Amygdala (tissue), 56 donors: ENCODE results near the gene SLC39A11.
"Not testable (repeated sequence)": the region's sequence is repeated elsewhere in the genome, so short reads cannot be mapped to it uniquely, and the experiment has no call there.

Experiments used
- DNase-seq, 56 donors: peaks; one replicate each; lab custom pipeline; 2025; lab: John Stamatoyannopoulos, UW

Gene SLC39A11

DNA sequence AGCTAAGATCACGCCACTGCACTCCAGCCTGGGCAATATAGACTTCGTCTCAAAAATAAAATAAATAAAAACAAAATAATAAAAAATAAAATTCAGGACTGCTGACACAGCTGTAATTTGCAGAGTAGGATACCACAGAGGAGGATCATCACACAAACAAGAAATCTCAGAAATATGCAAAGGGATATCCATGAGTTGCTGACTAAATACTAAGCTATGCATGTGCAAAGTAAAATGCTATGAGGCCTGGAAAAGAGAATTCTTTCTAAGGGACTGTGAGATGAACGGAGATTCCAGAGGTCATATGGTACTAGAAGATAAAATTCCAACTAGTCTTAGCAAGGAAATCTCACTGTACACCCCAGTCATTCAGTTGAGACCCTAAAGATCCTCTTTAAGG lies 74.8 kb downstream of the SLC39A11 start:
- no peak for DNase-seq

GRCh38 chr17:73015722-73016276 lies 76.7 kb downstream of the SLC39A11 start:
- no peak for DNase-seq

GRCh38 chr17:73013816-73014663 lies 78.4 kb downstream of the SLC39A11 start:
- DNase-seq: no peak

- no peak for DNase-seq
Observed at GRCh38 chr17:73013301-73013700, 79.2 kb downstream of the SLC39A11 start.

DNA sequence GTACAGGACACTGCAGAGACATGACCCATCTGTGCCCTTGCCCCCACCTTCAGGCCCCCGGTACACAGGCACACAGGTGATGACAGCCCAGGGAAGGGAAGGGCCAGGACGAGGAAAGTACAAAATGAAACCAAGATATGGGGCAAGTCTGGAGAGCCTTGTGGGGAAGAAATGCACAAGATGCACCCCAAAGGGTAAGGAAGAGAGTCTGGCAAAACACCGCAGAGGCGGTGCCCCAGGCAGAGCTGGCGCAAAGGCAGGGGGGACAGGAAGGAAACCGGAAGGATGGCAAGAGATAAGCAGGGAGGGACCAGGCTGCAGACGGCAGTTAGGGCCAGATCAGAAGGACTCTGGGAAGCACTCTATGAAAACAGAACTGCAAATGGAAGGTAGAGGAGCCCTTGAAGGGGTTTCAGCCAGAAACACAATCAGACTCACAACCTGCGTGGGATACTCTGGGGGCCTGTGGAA lies 81.4 kb downstream of the SLC39A11 start:
- DNase-seq: no peak

DNA sequence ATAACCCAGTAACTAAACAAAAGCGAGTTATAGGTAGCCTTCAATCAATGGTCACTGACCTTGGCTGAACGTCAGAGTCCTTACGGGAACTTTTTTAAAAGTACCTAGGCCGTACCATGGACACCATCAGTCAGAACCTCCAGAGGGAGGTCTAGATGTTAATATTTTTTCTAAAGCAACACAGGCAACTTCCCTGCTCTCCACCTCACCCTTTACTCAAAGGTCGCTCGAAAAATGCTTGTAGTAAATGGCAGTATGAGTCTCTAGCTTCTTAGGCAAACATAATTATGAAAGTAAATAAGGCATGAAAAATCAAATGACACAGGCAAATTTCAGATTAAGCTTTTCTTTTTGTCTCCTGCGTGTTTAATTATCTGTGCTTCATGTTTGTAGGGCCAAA lies 82.1 kb downstream of the SLC39A11 start:
- no peak for DNase-seq

GRCh38 chr17:73007407-73007806 lies 85.1 kb downstream of the SLC39A11 start:
- DNase-seq: peak in 2 of 56 donors; percentile 7 to 12

- no peak for DNase-seq
Observed at GRCh38 chr17:73005360-73005759, 87.1 kb downstream of the SLC39A11 start.

GRCh38 chr17:73003487-73003886 lies 89.0 kb downstream of the SLC39A11 start:
- no peak for DNase-seq

- DNase-seq: no peak
Observed at GRCh38 chr17:73000832-73001231, 91.7 kb downstream of the SLC39A11 start.

DNA sequence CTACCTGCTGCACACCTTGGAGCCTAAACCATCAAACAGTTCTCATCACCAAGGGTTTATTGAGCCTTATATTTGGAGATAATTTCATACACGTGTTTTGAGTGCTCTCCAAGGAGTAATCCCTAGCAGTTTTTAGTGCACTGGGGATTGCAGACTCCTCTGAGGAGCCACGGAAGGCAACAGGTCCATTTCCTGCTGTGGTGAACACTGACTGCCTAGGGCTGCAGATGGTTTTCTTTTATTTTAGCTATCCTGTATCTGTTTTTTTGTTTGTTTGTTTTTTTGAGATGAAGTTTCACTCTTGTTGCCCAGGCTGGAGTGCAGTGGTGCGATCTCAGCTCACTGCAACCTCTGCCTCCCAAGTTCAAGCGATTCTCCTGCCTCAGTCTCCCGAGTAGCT lies 93.0 kb downstream of the SLC39A11 start:
- DNase-seq: not testable (repeated sequence)

- DNase-seq: no peak
Observed at GRCh38 chr17:72998343-72998742, 94.1 kb downstream of the SLC39A11 start.

DNA sequence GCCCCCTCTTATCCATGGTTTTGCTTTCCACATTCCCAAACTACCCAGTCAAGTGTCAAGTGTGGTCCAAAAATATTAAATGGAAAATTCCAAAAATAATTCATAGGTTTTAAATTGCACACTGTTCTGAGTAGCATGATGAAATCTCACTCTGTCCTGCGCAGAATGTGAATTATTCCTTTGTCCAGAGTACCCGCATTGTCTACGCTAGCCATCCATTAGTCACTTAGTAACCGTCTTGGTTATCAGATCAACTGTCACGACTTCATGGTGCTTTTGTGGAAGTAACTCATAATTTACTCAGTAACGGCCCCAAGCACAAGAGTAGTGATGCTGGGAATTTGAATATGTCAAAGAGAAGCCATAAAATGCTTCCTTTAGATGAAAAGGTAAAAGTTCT lies 94.9 kb downstream of the SLC39A11 start:
- DNase-seq: no peak

DNA sequence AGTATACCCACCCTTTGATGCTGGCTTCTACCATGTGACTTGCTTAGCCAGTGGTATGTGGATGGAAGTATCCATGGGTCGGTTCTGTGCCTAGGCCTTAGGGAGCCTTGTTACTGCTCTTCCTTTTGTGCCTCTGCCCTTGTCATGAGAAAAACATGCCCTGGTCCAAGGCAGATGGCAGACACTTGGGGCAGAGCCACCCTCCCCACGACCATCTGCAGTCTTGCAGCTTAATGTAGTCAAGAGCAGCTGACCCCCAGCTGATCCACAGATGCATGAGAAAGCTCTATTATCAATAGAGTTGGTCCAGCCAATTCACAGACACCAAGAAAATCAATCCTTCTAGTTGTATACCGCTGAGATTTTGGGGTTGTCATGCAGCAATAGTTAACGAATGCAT lies 95.7 kb downstream of the SLC39A11 start:
- peak in 2 of 56 donors; percentile 7 to 14 for DNase-seq

GRCh38 chr17:72995008-72995656 lies 97.4 kb downstream of the SLC39A11 start:
- DNase-seq: no peak

- not testable (repeated sequence) for DNase-seq
Observed at GRCh38 chr17:72992783-72993467, 99.6 kb downstream of the SLC39A11 start.

DNA sequence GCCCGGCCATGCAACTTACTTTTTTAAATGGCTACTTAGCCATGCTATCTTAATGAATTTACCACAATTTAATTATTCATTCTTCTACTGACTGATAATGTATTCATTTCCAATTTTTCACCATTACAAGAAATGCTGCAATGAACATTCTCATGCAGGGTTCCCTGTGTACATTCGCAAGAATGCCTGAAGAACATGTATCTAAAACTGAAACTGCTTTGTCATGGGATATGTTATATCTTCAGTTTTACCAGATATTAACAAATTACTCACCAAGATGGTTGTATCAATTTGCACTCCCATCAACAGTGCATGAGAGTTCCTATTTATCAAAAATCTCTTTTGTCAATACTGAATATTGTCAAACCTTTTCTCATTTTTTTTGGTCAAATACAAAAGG lies 100.8 kb downstream of the SLC39A11 start:
- DNase-seq: no peak

DNA sequence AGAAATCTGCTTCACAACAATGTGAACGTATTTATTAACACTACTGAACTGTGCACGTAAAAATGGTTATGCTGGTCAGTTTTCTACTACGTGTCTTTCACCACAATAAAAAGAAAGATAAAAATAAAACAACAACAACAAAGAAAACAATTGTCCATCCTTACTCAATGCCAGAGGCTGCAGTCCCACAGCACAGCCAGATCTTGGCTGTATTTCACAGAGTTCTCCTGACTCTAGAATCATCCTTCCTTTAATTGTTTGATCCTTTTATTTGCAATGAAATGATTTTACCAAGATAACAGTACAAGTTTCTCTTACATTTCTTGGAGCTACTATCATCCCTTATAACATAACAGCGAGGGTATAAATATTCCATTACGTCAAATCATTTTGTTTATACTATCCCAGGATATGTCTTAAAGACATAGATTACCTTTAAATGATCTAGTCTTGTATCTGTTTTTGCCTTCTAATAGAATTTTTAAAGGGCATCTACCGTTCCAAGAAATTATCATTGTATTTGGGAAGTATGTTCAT lies 103.3 kb downstream of the SLC39A11 start:
- no peak for DNase-seq

DNA sequence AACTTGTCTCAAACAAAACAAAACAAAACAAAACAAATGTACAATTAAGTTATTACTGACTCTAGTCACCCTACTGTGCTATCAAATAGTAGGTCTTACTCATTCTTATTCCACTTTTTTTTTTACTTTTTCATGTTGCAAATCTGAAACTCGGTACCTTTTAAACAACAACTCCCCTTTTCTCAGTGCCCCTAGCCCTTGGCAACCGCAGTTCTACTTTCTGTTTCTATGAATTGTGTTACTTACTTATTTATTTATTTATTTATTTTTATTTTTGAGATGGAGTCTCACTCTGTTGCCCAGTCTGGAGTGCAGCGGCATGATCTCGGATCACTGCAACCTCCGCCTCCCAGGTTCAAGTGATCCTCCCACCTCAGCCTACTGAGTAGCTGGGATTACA lies 104.0 kb downstream of the SLC39A11 start:
- DNase-seq: no peak

GRCh38 chr17:72987166-72987565 lies 105.3 kb downstream of the SLC39A11 start:
- DNase-seq: no peak
